Lower leg skin (tissue), 3 donors: ENCODE data around the gene BTBD17.

ENCODE experiments used
- CTCF ChIP-seq, 3 donors: fragments of 450-650 bp; IDR thresholded peaks; one replicate each; pipeline ENCODE4 v1.5.1; 2016; ENCODE audit warnings: antibody characterized with exemption in 3 of 3, mild to moderate bottlenecking in 3 of 3, moderate library complexity in 2 of 3
- POLR2A ChIP-seq, 2 donors: fragments of 450-650 bp; IDR thresholded peaks; one replicate each; pipeline ENCODE4 v1.6.1; 2016 to 2017; ENCODE audit warnings: antibody characterized with exemption in 2 of 2, mild to moderate bottlenecking in 1 of 2, moderate library complexity in 1 of 2

- no peak for TF ChIP-seq POLR2A (IDR thresholded peaks at IDR 0.05)
- TF ChIP-seq CTCF (IDR thresholded peaks at IDR 0.05) = no peak
Observed at GRCh38 chr17:74369221-74369620, 7.6 kb upstream of the BTBD17 start.
